Fibroblast of skin of abdomen (primary cell): ENCODE data around the gene CCDC28B.

Experiments used
- DNase-seq: peaks from one replicate; pipeline ENCODE4 v3.0.0-alpha.2; 2013

The CCDC28B gene

DNA sequence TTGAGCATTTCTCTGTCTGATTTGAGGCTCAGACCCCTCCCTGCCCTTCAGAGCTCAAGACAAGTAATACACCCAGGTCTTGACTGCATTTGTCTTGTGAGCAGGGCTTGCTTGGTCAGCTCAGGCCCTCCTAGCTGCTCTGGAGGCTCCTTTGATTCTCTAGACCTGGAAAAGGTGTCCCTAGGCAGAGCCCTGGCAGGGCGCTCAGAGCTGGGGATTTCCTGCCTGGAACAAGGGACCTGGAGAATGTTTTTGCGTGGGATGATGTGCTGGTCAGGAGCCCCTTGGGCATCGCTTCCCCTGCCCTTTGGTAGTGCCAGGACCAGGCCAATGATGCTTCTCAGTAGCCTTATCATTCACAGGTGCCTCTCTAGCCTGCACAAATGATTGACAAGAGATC, 4.9 kb upstream of the CCDC28B start:
- no peak for DNase-seq

DNA sequence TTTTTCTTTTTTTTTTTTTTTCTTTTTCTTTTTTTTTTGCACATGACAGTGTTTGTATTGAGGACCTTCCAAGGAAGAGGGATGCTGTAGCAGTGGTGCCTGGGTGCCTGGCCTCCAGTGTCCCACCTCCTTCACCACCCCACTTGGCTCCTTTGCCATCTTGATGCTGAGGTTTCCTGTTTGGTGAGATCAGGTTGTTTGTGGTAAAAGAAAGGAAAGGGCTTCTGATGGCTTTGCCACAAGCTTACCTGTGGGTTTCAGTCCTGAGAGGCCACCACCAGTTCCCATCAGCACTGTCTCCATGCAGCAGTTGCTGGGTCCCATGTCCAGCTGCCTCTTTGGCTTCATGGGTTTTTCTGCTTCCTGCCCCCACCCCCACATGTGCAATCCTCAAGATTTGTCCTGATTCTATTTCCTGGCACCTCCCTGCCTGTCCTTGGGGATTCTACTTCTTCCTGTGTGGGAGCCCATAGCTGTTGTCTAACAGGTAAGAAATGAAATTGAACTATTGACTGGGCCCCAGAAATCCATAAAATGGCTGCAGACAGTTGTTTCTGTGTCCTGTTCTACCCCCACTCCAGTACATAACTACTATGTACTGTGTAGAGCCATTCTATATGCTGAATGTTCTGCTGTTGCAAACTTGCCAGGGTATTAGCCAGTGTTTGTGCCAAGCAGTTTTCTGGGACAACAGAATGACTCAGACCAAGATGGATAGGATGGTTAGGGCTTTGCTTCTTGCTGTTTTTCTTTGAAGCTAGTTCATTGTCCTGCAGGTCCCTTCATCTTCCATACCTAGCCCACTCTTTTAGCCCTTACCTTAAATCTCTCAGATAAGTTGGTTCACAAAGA, 4.2 kb upstream of the CCDC28B start:
- no peak for DNase-seq

DNA sequence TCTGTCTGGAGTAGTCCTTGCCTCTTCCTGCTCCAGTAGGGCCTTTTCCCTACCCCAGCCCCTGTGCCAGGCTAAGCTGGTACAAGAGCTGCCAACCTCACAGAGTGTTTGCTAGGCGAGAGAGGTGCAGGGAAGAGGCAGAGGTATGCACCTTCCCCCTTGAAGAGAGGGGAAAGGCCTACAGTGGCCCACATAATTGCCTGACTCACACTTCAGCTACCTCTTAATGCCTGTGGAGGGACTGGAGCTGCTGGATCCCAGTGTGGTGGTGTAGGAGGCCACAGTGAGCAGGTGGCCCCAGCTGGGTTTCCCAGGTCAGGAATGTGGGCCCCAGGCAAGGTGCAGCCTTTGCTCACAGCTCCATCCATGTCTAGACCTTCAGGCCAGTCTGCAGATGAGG, 3.3 kb upstream of the CCDC28B start:
- DNase-seq, result no peak

DNA sequence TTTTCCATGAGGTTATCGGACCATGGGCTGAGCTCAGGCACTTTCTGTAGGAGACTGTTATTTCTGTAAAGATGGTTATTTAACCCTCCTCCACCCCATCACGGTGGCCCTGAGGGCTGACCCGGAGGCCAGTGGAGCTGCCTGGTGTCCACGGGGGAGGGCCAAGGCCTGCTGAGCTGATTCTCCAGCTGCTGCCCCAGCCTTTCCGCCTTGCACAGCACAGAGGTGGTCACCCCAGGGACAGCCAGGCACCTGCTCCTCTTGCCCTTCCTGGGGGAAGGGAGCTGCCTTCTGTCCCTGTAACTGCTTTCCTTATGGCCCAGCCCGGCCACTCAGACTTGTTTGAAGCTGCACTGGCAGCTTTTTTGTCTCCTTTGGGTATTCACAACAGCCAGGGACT, 2.6 kb upstream of the CCDC28B start:
- no peak for DNase-seq

DNA sequence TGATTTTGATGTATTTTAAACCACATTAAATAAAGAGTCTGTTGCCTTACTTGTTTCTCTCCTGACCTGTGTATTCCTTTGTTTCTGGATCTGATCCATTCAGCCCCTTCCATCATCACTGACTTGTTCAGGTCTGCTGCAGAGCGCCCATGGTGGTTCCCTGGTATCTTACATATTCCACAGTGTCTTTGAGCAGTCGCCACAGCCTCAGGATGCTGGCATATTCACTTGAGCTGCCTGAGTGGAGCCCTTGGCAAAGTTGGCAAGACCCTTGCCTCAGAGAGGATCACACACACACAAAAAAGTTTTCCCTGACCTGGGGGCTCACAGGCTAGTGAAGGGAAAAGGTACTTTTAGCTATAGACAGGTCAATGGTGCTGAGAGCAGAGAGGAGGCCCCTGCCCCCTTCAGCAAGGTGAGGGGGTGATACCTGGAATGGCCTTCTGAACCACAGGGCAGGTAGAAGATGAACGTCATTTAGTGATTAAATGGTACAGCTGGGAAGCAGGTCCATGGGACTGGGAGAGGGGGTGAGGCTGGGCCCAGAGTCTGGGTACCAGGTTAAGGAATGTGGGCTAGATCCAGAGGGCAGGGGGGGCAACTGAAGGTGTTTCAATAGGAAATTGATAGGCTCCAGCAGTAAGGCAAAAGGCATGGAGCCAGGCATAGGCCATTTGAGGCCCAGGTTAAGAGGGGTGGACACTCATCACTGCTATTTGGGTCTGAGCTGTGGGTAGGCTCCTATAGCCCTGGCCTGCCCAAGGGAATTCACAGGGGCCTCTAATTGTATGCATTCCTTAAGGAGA, 2.0 kb upstream of the CCDC28B start:
- no peak for DNase-seq

DNA sequence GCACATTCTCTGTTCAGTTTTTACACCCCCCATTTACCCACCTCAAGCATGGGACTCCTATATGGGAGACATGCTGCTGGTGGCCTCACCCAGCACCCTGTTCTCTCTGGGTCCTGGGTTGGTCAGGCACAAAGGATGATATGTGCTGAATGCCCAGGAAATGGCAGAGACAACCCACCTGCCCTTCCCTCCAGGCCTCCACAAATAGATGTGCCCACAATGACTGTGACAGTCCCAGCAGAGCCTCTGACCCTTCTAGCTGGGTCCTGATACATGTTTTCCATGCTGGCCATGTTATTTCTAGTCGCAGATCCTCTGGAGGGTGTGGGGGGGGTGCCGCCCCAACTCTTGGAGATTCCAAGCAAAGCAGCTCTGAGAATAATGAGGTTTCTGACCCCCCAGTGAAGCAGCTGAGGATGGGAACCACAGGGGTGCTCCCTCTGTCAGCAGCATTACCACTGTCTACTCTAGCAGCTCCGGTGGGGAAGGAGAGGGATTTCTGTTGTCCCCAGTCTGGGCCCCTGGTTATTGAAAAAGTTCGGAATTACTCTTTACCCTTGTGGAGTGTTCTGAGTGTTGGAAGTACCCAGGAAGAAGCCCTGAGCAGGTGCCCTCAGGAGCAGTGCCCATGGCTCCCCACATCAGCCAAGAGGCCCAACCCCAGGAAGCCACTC, 1.2 kb upstream of the CCDC28B start:
- no peak for DNase-seq

DNA sequence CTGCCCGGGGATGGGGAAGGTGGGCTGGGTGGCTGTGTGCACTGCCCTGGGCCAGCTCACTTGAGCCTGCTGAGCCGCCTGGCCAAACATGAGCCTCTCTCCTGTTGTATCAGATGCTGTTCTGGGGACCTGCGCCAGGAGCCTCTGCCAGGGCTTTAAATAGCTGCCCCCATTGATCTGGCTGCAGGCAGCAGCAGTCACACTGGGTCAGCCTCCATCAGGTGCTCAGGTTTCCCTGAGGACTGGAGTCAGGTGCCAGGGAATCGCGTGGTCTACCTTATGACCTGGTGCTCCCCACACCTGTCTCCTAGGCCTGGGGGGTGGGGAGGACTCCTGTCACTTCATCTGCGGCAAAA, 700 bp upstream of the CCDC28B start:
- no peak for DNase-seq

DNA sequence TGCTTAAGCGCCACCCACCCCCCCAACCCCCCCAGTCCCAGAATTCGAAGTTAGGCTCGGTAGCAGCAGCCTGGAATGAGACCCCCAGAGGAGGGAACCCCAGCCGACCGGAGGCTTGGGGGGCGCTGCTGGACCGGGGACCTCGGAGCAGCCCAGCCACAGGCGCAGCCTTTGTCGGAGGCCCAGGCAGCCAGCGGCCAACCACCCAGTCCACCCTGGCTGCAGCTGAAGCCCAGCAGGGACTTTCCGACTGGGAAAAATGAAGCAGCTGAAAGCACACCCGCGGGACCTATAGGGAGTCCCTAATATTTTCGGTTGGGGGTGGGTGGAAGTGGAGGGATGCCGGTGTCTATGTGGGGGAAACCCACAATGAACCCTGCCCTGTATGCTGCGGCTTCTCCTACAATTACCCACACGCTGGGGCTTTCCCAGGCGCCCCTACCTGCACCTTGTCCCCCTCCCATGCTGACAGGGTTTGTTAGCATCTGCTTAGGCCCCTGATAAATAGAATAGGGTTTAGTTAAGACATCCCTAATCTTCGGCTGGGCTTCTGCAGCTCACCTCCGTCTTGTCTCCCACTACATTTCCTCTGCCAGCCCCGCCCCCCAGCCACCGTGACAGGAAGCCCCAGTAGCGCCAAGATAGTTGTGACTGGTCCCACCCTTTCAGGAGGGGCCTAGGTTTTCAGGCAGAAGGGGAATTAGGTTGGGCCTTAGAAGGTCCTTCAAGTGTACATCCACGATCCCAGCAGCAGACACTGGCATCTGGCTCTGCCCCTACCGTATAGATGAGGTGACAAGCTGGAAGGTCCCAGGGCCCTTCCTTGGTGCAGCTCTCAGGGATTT, 838 bp downstream of the CCDC28B start:
- peak; percentile 56 for DNase-seq

DNA sequence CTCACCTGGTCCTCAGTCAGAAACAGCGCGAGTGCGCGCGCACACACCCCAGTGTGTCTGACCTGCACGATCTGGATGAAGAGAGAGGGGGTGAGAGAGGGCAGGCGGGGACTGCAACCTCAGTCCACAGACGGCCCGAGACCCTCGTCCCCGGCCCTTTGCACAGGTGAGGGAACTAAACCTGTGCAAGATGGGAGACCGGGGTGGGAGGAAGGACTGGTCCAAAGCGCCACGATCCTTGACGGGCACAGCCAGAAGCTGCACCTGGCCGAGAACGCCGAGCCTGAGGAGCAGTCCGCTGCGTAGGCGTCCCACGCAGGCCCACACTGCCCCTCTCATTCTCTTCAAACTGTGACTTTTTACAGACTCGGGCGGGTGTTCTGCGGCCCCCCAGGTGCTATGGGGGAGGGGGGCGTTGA, 4.6 kb downstream of the CCDC28B start:
- DNase-seq, result no peak

DNA sequence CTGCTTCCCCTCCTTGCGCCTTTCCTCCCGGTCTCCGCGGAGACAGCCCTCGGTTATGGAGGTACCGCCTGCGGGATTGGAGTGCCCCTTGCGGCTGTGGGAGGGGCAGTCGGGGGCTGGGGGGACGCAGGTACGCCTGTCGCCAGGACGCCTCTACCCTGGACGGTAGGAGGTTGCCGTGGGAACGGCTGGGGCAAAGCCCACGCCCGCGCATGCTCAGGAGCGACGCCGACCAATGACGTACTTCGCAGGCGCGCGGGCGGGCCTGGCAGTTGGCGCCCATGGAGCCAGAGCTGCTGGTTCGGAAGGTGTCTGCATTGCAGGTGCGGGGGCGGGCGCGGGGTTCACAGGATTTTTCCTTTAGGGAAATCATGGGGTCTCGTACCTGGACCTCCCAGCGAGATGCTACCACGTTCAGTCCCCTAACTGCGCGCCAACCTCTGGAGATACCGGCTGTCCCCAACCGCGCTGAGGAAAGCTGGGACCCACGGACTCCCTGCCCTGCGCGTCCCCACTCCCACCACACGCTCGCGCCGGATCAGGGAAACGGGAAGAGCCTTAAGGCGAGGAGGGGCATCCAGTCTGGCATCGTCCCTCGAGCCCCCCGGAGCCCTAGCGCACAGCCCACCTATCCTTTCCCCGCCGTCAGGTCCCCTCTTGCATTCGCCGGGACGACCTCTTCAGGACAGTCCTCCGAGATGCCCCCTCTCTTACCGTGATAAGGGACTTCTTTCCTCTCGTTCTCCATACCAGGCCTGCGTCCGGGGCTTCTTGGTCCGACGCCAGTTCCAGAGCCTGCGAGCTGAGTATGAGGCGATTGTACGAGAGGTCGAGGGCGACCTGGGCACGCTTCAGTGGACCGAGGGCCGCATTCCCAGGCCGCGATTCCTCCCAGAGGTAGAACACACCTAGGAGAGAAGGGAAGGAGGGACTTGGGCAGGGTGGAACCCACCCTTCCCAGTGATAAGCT, 5.3 kb downstream of the CCDC28B start, which contains the start of gene IQCC:
Gene IQCC, plus strand, starts transcription at position 271 of the 970 bp plus-strand sequence. Its CDS starts 11 bp downstream, at position 282.
- DNase-seq, result peak; percentile 77

DNA sequence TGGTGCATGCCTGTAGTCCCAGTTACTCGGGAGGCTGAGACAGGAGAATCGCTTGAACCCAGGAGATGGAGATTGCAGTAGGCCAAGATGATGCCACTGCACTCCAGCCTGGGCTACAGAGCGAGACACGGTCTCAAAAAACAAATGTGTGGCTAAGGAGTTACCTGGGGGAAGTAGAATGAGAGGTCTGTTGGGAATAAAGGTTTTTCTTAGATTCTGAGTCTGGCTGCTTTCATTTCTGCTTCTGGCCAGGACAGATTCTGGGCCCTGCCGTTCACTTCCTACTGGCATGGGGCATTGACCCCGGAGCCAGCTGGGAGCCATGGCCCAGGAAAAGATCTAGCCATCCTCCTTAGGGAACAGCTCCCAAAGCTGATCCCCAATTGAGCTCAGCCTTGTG, 8.1 kb downstream of the CCDC28B start:
- DNase-seq, result no peak

DNA sequence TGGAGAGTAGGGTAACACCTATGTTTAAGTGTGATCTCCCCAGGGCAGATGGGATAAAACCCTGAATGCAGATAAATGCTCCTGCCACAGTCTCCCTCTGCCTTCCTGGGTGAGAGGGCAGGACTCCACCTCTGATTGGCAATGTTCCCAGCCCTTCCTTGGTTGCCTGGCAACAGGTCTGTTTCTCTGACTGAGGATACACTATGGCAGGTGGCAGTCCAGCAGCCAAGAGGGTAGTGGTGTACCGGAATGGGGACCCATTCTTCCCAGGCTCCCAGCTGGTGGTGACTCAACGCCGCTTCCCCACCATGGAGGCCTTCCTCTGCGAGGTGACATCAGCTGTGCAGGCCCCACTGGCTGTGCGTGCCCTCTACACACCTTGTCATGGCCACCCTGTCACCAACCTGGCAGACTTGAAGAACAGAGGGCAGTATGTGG, 8.5 kb downstream of the CCDC28B start, which contains the start of gene DCDC2B:
Gene DCDC2B, plus strand, starts transcription at position 199 of the 438 bp plus-strand sequence. Its CDS starts 5 bp downstream, at position 204.
- no peak for DNase-seq

DNA sequence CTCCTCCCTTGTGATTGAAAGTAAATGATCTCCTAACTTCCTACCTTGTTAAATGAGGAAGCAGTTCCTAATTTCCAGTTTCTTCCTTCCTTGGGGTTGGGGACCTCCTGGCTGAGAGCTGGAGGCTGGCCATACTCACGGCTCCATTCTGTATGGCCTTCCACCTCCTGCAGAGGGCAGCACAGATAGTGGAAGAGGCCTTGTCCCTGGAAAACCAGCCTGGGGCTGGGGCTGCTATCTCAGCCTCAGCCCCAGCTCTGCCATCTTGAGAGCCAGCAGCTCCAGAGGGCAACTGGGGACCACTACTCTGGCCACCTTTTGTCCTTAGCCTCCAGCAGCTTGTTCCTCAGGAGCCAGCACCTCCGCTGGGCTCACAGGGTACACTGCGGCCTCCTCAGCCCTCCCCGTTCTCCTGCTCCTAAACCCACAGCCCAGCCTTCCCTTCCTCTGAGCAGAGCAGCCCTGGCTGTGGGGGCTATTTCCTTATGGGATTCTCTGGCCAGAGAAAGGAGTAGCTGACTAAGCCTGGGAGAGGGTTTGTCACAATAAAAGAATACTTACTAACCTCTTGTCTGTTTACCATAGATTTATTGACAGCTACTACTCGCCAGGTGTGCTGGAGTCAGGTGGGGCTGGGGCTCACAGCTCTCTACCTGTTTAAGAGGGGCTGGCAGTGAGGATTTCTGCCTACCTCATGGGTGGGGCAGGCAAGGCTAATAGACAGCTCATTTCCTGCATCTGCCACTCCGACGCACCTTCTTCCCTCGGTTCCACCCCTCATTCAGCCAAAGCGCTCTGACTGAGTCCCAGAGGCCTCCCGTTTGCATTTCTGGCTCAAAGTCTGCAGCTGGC, 15.5 kb downstream of the CCDC28B start:
- peak; percentile 57 for DNase-seq

DNA sequence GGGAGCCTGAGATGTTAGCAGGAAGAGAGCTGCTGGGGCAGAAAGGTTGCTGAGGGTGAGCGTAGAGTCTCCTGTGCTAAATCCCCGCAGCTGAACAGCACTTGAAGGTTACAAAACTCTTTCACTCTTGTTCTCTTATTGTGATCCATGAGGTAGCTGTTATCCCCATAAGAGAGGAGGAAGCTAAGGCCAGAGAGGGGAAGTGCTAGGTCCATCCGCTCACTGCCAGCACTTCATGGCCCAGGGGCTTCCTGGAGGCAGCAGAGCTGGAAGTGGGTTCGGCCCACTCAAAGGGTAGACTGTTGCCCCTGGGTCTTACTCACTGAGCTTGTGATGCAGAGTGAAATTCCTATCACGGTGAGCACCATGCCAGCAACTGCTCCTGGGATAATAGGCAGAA, 16.2 kb downstream of the CCDC28B start:
- DNase-seq, result no peak

DNA sequence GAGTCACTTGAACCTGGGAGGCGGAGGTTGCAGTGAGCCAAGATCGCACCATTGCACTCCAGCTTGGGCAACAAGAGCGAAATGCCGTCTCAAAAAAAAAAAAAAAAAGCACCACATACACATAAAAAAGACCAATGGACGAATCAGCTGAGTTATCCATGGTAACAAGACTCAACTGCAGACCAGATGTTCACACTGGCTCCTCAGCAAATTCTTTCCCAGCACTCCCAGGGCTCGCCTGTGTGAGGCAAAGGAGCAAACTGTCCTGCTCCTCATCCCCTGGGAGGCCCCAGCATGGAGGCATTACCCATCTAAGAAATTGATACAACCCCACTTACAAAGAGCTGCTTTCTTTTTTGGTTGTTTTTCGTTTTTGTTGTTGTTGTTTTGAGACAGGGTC, 18.6 kb downstream of the CCDC28B start:
- peak; percentile 52 for DNase-seq

DNA sequence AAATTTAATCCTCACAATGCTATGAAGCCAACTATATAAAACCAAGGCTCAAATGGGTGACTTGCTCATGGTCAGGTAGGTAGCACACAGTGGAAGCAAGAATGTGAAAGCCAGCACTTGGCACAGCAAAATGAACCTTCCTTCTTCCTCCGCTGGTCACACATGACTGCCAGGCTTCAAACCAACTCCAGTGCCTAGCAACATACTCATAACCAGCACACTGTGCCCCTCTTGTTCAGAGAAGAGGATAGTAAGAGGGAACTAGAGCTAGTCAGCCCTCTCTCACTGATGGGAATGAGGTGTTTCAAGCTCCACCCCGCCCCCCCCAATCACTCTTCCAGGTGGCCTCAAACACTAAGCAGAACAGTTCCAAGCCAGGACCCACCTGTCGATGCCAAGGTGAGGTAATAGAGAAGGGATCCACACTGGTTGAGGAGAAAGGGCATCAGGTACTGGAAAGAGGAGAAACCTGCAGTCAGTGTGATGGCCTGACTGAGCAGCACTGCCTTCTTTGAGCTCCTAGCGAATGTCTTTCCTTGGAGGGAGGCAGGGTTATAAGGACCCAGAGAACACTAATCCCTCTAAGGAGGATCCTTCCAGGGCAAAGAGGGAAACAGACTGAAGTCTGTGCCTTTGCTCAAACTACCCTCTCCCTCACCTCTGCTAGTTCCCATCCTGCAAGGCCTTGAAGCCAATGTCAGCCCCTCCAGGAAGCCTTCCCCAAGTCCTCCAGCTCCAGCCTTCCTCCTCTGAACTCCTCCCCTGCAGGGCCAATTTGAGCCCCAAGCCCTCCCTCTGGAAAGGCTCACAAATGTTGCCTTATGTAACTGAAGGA, 20.6 kb downstream of the CCDC28B start:
- DNase-seq, result no peak

DNA sequence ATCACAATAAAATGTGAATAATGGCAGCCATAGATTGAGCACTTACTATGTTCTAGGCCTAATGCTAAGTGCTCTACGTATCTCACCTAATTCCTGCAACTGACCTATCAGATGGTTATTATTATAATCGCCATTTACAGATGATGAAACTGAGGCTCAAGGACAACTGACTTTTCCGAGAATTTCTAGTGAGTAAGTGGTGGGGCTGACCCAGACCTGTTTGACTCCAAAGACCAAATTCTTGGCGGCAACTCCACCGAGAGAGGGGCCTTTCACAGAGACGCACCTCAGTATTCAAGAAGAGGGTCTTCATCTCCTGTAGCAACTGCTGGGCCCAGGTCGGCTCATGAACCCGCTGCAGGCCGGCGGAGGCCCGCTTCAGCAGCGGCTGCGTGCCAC, 21.2 kb downstream of the CCDC28B start:
- no peak for DNase-seq

DNA sequence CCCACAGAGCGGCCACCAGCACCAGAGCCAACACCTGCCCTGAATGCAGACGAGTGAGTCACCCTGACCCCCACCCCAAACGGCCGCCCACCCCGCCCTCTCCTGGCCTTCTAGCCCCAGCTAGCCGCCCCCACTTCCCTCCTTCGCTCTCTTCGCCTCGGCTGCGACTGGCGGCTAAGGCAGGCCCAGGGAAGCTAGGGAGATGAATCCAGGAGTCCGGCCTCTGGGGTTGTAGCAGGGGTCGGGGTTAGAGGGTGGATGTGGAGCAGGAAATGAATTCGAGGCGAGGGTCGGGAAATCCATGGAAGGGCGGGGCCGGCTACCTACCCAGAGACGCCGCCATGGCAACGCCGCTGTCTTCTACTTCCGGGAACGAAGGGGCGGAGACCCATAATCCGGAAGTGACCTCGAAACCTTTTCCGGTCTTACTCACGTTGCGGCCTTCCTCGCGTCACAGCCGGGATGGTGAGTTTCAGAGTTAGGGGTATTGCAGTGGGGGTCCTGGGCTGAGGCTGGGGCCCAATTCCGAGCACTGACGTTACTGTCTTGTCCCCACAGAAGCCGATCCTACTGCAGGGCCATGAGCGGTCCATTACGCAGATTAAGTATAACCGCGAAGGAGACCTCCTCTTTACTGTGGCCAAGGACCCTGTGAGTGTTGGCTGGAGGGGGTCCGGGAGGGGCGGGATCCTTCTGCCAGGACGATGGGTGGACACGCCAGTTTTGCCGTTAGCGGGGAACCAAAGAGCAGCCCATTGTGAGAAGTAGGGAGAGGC, 21.8 kb downstream of the CCDC28B start, which contains the start of the genes EIF3I and TMEM234:
Gene EIF3I, plus strand, starts transcription at position 428 of the 776 bp plus-strand sequence. Its CDS starts 35 bp downstream, at position 463.
Gene TMEM234, minus strand, starts transcription at position 374 of the 776 bp plus-strand sequence. Its CDS starts 31 bp downstream, at position 343.
- peak; percentile 91 for DNase-seq
